ENCODE results near the gene RLN3. TPM values are rescaled to one million over a fixed set of nuclear protein-coding genes. Genes with fewer than 3 reads are reported as not detected.

The RLN3 gene
- total and polyA plus RNA-seq, 10 of the 15 experiments (the other 5 are each of a cell fraction or from before 2014, with no cell fraction given): not detected

- Histone ChIP-seq H3K9ac (ENCODE audit: control insufficient read depth, insufficient read depth, low read length) (no peak overlapping the region), H3K4me2 (ENCODE audit: control insufficient read depth, insufficient read depth) (no peak overlapping the region), H3K27me3 (replicated peaks in 1 of 2; ENCODE audit: control insufficient read depth in 2 of 2, insufficient read depth in 2 of 2, low read length in 1 of 2) (no peaks in the 10 kb centered on the region), H4K20me1 (ENCODE audit: control insufficient read depth, insufficient read depth) (no peaks in the 10 kb centered on the region), H3K4me1 (ENCODE audit: control insufficient read depth, insufficient read depth, low read length) (peaks cover 27% of the 10 kb centered on the region), H3K27ac (ENCODE audit: control insufficient read depth, insufficient read depth) (no peak overlapping the region), H3K36me3 (ENCODE audit: control insufficient read depth in 2 of 2, insufficient read depth in 2 of 2, low read length in 1 of 2) (no peaks in the 10 kb centered on the region; a peak in 1 of 4 replicates), H2AFZ (ENCODE audit: control insufficient read depth, low read depth, low read length) (no peak overlapping the region), H3K79me2 (ENCODE audit: control insufficient read depth, insufficient read depth, low read length) (no peaks in the 10 kb centered on the region), H3K4me3 (no peak overlapping the region), H3K9me3 (replicated peaks; ENCODE audit: control insufficient read depth, insufficient read depth, low read length) (no peaks in the 10 kb centered on the region)
- DNase-seq (ENCODE audit: low read depth, low spot score): no peak
- in situ Hi-C loops (cut with MboI) (no loop called here), intact Hi-C loops (cut with micrococcal nuclease; ENCODE audit: unreplicated experiment) (loop anchor here (10.0 kb wide), 1 partner anchor 51 kb away; the partner anchor contains the start of gene IL27RA)
- no TSS peak for BruUV-seq (replicated peaks)
- ChIA-PET SMC1A (ENCODE audit: uncharacterized antibody, unreplicated experiment) (interaction anchor here (3.6 kb wide), 1 partner anchor 47 kb away, joined by 18 read pairs; the partner anchor contains the start of gene IL27RA), RAD21 (ENCODE audit: unreplicated experiment) (interaction anchor here (0.6 kb wide), 1 partner anchor 69 kb away, joined by 3 read pairs; no protein-coding TSS in a partner anchor), POLR2A (interaction anchor here (6.5 kb wide), 1 partner anchor 20 kb away, joined by 49 read pairs; the partner anchor contains the start of gene RFX1), CTCF (interaction anchor here (1.8 kb wide), 1 partner anchor 58 kb away, joined by 8 read pairs; no protein-coding TSS in a partner anchor)
- ATAC-seq: no peak
- FAIRE-seq: no peak
- WGBS (ENCODE audit: insufficient coverage, insufficient replicate concordance, low lambda C conversion rate, missing lambda C conversion rate): 86% methylated on average over 11 of the region's 15 CpGs
- TF ChIP-seq MEF2A (IDR thresholded peaks at IDR 0.05; ENCODE audit: insufficient read depth, low read depth, low read length): no peak
Measured at GRCh38 chr19:13984186-13984585, 43.8 kb upstream of the RLN3 start.

DNA sequence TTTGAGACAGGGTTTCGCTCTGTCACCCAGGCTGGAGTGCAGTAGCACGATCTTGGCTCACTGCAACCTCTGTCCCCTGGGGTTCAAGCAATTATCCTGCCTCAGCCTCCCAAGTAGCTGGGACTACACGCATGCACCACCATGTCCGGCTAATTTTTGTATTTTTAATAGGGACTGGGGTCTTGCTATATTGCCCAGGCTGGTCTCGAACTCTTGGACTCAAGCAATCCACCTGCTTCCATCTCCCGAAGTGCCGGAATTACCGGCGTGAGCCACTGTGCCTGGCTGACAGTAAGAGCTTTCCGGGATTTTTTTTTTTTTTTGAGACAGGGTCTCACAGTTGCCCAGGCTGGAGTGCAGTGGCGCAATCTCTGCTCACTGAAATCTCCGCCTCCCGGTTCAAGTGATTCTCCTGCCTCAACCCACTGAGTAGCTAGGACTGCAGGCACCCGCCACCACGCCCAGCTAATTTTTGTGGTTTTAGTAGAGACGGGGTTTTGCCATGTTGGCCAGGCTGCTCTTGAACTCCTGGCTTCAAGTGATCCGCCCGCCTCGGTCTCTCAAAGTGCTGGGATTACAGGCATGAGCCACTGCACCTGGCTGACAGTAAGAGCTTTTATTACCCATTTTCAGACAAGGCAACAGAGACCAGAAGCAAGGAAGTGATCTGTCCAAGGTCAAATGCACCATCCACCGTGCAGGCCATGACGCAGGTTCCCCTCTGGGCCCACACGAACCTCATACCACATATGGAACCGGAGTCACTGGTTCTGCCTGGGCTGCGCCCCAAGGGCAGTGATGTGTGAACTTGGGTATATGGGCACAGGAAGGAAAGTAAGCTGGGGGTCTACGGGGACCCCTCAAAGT is 42.8 kb upstream of the RLN3 start:
- intact Hi-C loops (cut with micrococcal nuclease; ENCODE audit: unreplicated experiment) (loop anchor here (5.0 to 10.0 kb wide), 2 partner anchors 33 to 50 kb away; partner anchors contain the start of genes DCAF15 and IL27RA), in situ Hi-C loops (cut with MboI) (no loop called here)
- ChIA-PET RAD21 (ENCODE audit: unreplicated experiment) (interaction anchor here (0.6 to 4.2 kb wide), 7 partner anchors 8 to 124 kb away, joined by 3 to 35 read pairs (median 3); partner anchors contain the start of genes IL27RA and RFX1), SMC1A (ENCODE audit: uncharacterized antibody, unreplicated experiment) (interaction anchor here (0.8 to 3.6 kb wide), 7 partner anchors 18 to 143 kb away, joined by 3 to 18 read pairs (median 5); partner anchors contain the start of genes IL27RA and RLN3), CTCF (interaction anchor here (0.5 to 2.3 kb wide), 6 partner anchors 34 to 90 kb away, joined by 3 to 13 read pairs (median 6); partner anchors contain the start of gene IL27RA), POLR2A (interaction anchor here (0.5 to 6.5 kb wide), 5 partner anchors 16 to 401 kb away, joined by 3 to 49 read pairs (median 6); partner anchors contain the start of genes IL27RA and RFX1)
- Histone ChIP-seq H3K79me2 (ENCODE audit: control insufficient read depth, insufficient read depth, low read length) (no peaks in the 10 kb centered on the region), H3K9me3 (replicated peaks; ENCODE audit: control insufficient read depth, insufficient read depth, low read length) (no peaks in the 10 kb centered on the region), H3K36me3 (ENCODE audit: control insufficient read depth in 2 of 2, insufficient read depth in 2 of 2, low read length in 1 of 2) (no peaks in the 10 kb centered on the region; a peak in 1 of 4 replicates), H3K4me2 (ENCODE audit: control insufficient read depth, insufficient read depth) (peak overlapping the region; percentile 87), H3K27ac (ENCODE audit: control insufficient read depth, insufficient read depth) (peak overlapping the region; percentile 94), H3K27me3 (replicated peaks in 1 of 2; ENCODE audit: control insufficient read depth in 2 of 2, insufficient read depth in 2 of 2, low read length in 1 of 2) (no peaks in the 10 kb centered on the region), H4K20me1 (ENCODE audit: control insufficient read depth, insufficient read depth) (no peaks in the 10 kb centered on the region), H2AFZ (ENCODE audit: control insufficient read depth, low read depth, low read length) (no peak overlapping the region; the same call in 1 of the 2 replicates), H3K9ac (ENCODE audit: control insufficient read depth, insufficient read depth, low read length) (no peak overlapping the region), H3K4me3 (no peak overlapping the region), H3K4me1 (ENCODE audit: control insufficient read depth, insufficient read depth, low read length) (peaks cover 27% of the 10 kb centered on the region)
- DNase-seq (ENCODE audit: low read depth, low spot score) (no peak), FAIRE-seq (no peak), ATAC-seq (peak; percentile 7)
- no TSS peak for BruUV-seq (replicated peaks)
- WGBS (ENCODE audit: insufficient coverage, insufficient replicate concordance, low lambda C conversion rate, missing lambda C conversion rate): 52% methylated on average over 25 of the region's 25 CpGs
- TF ChIP-seq TCF12 (IDR thresholded peaks at IDR 0.05; ENCODE audit: low read depth, low read length) (no peak), CBFB (IDR thresholded peaks at IDR 0.05; ENCODE audit: low read depth) (peak; percentile 17)
